SW 1271 (cell line): ENCODE measurements around the gene IRF4.

Source experiments
- DNase-seq, 2 experiments: peaks; one replicate each; lab custom pipeline; 2025; lab: John Stamatoyannopoulos, UW

Gene IRF4

DNA sequence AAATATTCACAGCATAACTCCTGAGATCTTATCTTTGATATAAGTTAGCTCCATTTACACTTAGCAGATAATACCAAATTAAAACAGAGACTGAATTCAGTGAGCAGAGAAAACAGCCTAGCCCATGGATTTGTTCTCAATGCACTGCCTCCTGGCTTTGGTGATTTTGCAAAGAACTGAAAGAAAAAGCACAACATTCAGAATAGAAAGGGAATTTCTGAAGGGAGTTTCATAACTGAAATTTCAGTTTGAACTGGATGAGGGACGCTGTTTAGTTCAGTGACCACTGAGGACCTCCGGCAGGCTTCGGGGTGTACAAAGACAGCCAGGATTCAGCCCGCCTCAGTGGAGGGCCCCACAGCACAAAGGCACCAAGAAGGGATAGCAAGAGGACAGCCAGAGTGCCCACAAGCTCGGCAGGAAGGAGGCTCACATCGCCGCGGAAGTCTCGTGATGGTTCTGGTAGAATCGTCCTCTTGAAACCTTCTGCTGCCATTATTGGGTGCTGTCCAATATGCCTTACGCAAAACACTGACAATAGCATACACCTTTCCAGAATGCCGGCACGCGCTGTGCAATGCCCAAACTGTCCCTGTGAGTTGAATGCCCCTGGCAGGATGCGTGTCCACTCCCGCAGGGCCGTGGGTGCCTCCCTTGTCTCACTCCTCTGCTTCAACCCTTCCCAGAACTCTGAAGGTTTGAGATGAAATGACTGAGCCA is 9.7 kb upstream of the IRF4 start:
- DNase-seq, result no peak

DNA sequence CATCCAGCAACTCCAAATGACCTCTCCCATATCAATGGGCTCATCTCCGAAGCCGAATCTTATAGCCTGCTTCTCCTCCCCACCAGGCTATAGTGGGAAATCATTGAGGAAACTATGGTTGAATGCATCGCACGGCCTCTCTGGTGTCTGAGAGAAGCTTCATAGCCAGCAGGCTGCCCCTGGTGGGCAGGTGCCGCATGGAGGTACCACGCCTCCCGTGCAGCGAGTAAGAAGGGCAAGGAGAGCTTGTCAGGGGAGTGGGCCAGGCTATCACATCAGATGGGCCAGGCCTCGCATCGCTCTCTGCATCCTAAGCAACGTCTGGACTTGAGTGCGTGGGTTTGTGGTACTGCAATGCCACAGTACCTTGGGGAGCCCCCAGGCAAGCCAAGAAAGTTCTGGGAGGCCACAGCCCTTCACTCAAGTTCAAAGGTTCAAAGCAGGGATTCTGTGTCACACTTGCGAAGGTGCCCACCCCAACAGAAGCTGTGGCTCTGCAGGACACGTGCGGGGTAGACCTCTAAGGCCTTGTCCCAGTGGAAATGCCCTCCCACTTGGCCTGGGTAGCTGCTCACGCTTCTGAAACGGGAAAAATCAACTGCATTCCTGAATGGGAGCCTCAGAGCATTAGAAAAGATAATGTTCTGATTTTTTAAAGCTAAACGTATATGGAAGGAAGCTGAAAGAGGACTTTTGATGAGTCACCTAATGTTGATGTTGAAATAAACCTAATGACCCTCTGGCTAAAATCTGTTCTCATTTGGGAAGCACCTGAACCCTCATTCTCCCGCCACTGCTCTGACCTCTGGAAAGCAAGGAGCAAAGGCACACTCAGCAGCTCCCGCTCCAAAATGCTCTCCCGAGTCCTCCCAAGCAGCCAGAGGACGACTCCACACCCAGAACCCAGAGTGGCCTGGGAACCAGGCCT is 8.4 kb upstream of the IRF4 start:
- DNase-seq, result no peak

DNA sequence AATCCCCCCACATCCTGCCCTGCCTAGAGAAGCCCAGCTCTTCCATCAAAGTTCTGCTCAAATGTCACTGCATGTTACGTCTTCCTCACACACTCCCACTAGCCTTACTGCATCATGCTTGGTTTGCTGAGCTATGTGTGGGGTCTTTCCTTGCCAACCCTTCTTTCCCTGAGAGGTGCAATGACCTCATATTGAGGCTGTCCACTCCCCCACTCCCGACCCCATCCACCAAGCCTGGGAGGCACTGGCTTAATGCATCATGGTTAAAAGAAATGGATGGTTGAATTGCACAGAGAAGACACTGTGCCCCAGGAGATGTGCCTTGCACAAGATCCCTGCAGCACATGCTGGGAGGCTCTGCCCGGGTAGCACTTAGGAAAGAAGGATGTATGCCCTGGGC is 7.7 kb upstream of the IRF4 start:
- DNase-seq, result no peak

DNA sequence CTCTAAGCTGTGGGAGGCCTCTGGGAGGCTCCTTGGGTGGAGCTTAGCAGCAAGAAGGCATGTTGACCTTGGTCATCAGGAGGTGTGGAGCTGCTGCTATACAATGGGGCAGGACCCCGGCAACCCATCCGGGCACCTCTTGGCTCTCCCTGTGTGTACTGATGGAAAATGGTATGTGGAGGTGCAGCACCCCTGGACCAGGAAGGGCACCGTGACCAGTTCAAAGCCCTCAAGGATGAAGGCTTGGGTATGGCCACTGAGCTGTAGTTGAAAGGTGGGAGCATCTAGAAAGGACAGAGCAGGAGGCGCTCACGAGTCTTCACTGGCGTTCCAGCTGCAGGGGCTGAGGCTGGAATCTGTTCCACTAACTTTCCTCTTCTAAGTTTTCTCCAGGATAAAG is 6.7 kb upstream of the IRF4 start:
- DNase-seq, result no peak

DNA sequence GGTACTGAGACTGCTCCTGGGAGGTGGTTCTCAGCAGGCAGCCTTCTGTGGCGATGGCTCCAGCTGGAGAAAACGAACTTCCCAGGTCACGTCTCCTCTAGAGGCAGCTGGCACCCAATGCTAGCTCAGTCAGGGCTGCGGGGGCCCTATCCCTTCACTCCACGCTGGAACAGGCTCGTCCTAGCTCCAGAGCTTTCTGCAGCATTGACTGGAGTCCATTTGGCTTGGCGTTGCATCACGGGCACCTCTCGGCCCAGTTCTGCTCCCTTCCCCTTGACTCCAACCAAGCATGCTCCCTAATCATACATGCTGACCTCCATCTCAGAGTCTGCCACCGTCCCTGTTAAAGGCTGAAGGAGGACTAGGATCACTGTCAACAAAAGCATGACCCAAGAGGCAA is 5.9 kb upstream of the IRF4 start:
- DNase-seq, result no peak

DNA sequence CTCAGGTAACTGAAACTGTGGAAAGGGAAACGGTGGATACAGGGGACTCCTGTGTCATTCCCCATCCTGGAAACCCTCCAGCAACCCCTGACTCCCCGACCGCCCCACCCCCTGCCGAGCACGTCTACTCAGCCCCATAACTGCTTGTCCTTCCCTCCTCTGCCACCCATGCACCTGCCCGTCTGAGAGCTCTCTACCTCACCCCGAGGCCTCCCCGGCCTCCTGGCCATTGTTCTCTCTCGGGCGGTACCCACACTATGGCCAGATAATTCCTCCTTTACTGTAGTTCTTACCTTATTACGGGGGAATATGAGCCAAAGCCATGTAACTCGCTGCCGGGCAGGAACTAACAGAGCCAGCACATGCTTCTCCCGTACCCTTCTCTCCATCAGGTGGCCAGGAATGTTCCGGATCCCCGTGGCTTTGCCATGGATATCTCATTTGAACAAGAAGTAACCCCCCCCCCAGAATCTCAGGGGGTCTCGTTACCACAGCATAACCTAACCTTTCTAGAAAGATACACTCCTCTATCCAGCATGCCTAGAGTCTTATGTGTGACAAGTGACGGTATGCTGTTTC is 4.8 kb upstream of the IRF4 start:
- no peak for DNase-seq

DNA sequence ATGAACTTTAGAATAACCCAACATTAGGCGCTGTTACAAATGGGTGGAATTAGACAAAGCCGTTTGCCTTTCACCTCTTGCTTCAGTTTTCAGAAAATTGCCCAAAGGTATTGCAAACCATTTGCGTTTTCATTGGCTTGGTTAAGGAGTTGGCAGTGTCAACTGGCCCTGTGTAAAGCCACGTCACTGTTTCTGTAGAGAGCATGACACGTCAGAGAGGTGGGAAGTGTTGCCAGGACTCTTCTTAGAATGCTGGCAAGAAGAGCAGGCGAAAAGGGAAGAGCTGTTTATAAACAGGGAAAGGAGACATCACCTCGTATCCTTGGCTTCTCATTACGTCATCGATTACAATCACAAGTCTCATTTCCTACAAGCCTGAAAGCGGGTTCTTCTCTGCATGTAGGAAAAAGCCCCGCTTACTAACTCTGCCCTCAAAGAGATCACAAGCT is 4.2 kb upstream of the IRF4 start:
- no peak for DNase-seq

DNA sequence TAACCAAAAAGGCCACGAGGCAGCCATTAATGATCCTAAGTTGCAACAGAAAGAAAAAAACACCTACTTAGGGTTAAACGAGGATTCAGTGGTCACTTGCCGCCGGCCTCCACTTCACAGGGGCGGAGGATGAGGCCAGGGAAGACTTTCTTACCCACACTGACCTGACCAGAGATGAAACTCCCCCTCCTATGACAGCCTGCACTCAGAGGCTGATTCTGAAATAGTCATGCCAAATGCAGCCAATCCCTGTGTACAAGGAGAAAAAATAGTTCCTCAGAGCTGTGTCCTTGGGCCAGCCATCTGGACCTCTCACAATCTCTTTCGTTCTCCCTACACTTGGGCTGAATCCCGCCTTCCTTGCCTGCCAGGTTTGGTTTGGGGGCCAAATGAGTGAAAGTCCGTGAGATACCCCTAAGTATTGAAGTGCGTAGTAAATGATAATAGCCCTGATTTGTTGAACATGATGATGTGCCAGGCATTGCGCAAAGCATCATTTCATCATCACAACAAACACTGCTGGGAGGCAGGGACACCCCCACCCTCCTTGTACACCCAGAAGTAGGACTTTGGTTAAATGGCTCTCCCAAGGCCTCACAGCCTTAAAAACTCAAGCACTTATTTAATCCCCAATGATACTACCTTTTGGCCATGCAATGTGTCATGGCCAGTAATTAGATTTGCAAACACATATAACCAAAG is 3.2 kb upstream of the IRF4 start:
- no peak for DNase-seq

DNA sequence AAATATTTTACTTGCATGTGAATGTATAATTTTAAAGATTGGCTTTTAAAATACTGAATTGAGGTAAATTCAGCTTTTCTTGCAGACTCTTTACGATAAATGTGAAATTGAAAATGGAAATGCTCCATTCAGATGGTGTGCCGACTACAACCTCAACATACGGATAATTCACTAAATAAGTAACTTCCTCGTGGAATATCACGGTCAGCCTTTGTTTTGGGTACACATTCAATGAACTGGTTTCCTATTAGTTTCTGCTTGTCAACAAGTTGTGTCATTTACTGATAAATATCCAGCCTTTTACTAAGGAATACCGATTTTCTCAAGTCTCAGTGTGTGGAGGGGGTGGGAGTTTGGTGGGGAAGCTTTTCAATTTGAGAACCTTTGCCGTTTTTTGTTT is 2.4 kb upstream of the IRF4 start:
- DNase-seq, result no peak

DNA sequence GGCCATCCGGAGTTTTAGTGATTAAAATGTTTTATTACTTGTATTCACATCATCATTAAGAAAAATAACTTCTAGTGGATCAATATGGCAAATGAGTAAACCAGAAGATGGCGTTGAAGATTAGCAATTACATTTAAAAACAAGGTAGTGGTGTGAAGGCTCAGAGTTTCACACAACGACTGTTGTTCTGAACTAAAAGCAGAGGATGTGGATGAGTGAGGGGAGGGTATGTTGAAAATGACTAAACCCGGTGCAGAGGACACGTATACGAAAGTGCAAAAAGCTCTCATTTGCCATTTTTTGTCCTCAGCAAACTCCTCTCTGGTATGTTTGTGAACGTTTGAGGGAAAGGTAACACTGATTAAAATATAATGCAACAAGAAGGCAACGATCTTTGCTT is 1.9 kb upstream of the IRF4 start:
- DNase-seq, result no peak

DNA sequence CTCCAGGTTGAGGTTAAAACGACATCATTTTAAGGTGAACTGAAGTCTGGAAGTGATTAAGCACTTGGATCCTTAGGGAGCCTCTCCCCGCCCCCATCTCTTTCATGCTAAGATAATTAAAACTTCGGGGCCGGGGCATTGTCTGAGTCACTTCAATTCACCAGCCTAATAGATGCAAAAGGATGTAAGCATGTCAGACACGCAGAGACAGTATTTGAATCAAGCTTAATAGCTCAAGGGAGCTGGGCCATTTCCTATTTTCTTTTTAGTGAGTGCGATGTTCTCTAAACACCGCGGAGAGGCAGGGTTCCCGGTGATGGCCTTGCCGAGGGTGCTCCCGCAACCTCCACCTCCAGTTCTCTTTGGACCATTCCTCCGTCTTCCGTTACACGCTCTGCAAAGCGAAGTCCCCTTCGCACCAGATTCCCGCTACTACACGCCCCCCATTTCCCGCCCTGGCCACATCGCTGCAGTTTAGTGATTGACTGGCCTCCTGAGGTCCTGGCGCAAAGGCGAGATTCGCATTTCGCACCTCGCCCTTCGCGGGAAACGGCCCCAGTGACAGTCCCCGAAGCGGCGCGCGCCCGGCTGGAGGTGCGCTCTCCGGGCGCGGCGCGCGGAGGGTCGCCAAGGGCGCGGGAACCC is 516 bp upstream of the IRF4 start:
- DNase-seq, result no peak

DNA sequence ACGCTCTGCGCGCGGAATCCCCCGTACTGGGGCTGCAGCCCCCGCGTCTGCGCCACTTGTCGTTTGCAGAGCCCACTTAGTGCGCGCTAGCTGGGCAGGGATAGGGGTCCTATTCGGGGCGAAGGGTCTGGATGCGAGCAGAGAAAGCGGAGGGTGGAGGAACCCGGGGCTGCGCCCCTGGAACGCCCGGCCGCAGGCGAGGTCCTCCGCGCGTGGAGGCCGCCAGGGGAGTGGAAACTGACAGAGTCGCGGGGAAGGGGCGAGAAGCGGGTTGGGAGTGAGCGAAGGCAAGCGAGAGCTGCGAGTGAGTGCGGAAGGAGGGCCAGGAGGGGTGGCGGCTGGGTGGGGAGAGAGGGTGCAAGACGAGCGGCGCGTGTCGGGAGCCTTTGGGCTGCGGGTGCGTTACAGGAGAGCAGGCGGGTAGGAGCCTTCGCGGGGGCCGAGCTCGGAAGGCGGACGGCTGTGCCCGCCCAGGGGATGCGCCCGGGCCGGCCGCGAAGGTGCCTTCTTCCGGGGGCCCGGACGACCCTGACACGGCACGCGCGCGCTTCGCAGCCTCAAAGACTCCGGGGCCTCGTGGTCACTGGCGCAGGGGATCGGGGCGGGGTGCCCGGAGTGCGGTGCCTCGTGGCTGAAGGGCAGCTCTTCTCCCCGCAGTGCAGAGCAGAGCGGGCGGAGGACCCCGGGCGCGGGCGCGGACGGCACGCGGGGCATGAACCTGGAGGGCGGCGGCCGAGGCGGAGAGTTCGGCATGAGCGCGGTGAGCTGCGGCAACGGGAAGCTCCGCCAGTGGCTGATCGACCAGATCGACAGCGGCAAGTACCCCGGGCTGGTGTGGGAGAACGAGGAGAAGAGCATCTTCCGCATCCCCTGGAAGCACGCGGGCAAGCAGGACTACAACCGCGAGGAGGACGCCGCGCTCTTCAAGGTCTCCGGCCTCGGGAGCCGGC is 1.2 kb downstream of the IRF4 start:
- no peak for DNase-seq

DNA sequence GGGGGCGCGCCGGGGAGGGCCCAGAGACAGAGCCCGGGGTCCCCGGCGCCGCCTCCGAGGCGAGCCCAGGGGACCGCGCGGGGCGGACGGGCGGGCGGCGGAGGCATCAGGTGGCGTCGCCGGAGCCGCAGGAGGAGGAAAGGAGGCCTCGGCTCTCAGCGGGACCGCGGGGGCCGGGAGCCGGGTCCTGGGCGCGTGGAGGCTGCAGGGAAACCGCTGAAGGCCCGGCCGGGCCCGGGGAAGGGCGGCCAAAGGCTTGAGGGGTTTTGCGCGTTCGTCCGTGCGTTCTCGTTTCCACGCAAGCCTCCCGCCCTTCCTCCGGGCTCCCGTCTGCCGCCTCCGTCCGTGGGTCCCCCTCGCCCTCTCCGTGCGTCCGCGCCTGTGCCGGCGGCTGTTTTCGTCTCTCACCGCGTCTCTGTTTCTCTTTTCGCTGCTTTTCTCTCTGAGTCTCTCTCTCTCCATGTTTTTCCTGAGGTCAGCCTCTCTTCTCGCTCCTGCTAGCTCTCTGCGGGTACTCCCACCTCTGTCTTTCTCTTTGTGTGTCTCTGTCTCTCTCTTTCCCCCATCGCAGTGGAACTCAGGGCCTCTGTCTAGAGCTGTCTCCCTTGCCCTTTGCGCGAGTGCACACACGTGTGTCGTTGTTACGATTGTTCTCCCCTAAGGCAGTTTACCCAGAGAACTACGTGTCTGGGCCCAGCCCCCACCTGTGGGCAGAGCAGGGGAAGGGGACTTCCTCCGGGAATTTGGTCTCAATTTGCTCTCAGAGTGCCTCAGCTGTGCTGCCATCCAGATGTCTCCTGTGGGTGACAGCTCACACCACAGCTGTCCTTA is 2.1 kb downstream of the IRF4 start:
- DNase-seq, result no peak

DNA sequence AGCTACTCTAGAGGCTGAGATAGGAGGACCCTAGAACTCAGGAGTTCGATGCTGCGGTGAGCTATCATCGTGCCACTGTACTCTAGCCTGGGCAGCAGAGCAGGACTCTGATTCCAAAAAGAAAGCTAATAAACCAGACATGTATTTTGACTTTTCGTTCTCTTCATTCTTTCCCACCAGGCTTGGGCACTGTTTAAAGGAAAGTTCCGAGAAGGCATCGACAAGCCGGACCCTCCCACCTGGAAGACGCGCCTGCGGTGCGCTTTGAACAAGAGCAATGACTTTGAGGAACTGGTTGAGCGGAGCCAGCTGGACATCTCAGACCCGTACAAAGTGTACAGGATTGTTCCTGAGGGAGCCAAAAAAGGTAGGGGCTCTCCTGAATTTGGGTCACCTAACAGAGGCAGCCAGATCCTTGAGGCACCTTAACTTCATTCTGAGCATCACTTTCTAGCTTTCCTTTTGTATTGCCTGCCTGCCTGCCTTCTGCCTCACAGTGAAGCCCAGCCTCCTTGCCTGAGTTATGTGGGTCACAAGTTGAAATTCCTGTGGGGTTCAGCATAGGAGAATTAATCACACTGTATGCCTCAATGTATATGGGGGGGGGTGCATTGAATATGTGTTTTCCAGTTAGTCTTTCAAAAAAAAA is 3.2 kb downstream of the IRF4 start:
- DNase-seq, result no peak

DNA sequence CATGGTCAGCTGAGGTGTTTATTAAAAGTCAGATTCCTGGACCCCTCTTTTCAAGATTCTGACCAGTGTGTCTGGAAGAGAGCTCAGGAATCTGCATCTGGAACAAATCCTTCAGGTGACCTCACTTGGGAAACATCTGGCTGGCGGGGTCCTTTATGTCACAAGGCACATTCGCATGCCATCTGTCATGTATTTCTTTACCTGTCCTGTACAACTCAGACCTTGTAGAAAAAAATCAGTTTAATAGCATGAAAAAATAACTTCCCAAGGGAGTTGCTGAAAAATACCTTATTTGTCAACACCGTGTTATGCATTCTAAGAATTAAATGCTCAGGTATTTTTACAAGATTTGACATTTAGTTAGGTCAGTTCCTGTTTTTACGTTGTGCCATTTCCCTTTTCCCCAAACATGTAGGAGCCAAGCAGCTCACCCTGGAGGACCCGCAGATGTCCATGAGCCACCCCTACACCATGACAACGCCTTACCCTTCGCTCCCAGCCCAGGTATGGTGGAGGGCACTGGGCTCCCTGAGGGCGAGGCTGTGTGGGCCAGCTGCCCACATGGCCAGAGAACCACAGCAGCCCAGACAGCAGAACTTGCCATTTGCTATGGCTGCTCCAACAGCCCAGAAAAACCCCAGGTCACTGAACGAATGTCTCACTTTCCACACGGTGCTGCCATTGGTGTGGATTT is 4.0 kb downstream of the IRF4 start:
- DNase-seq, result no peak

DNA sequence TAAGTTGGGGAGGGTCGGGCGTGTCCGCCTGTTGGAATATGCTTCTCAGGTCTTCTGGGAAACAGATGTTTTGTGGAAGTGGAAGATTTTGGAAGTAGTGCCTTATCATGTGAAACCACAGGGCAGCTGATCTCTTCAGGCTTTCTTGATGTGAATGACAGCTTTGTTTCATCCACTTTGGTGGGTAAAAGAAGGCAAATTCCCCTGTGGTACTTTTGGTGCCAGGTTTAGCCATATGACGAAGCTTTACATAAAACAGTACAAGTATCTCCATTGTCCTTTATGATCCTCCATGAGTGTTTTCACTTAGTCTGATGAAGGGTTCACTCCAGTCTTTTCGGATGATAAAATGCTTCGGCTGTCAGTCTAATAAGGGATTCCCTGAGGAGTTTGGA is 4.6 kb downstream of the IRF4 start:
- DNase-seq, result no peak

DNA sequence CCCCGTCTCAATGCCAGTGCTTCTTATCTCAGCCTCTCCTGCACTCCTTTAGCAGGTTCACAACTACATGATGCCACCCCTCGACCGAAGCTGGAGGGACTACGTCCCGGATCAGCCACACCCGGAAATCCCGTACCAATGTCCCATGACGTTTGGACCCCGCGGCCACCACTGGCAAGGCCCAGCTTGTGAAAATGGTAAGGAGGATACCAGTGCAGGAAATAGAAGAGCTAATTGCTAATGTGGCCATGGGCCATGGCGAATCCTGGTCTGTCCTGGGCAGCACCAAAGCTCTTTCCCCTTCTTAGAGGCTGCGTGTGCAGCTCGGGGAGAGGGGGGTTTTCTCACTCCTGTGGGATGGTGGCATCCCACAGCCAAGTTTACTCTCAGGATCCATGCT is 5.5 kb downstream of the IRF4 start:
- no peak for DNase-seq

DNA sequence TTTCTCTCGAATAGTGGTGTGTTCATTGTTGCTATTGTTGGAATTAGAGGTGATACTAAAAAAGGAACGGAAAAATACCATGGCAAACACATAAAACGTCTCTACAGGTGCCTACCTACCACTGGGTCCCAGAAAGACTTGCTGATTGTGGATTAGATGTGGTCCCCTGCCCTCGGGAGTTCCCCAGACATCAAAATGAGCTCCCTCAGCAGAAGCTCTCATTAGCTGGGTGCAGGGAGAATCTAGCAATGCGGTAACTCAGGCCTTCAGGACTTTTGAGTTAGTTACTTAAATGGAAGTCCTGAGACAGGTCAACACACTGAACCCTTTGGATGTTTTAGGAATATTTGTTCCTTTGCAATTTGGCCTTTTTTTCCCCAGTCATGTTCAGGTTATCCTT is 6.1 kb downstream of the IRF4 start:
- DNase-seq, result no peak

DNA sequence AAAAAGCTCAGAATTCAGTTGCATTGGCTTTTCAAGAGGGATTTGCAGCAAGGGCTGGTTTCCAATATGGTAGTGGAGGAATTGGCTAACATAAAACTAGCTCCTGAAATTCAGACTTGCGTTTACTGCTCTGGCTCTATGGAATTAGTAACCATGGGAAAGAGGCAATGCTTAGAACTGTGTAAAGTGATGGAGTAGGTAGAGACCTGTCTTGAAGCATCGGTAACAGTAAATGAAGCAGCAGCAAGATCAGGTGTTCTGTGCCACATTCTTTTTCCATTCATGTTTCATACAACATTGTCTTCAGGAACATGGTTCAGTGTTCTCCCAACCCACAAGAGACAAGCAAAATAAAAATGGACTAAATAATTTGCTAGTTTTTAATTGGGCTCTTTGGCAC is 6.5 kb downstream of the IRF4 start:
- no peak for DNase-seq
